IMR-90 (cell line): ENCODE results near the gene PRODH2. TPM values are rescaled to one million over a fixed set of nuclear protein-coding genes. Genes with fewer than 3 reads are reported as not detected.

Experiments used
- ATAC-seq: fragments of 200-7000 bp; cut with Tn5 transposase; 2 replicates; pipeline ENCODE4 v1.9.1; 2020; ENCODE audit warnings: low read depth, mild to moderate bottlenecking, moderate library complexity
- BruUV-seq: library from RNA; stranded (reverse); fragments of 400-500 nt; replicated peaks from 2 replicates; lab custom pipeline; 2021; lab: Mats Ljungman, UMichigan
- CTCF ChIA-PET: fragments of 300-600 bp; formaldehyde crosslinking; extraction: SDS; loops from one replicate; lab custom pipeline; 2021; ENCODE audit warnings: antibody characterized with exemption; lab: Yijun Ruan, JAX
- POLR2A ChIA-PET: fragments of 300-600 bp; sonication (Branson Sonifier 250); formaldehyde crosslinking; loops from one replicate; lab custom pipeline; 2022; ENCODE audit warnings: antibody characterized with exemption; ENCODE audit not compliant: unreplicated experiment; lab: Charles Lee
- DNase-seq: peaks from one replicate; pipeline ENCODE4 v3.0.0; 2013
- H2AFZ ChIP-seq: replicated peaks from 2 replicates; pipeline ENCODE3; 2013; ENCODE audit warnings: low read length, mild to moderate bottlenecking; ENCODE audit not compliant: poor library complexity
- H2AK5ac ChIP-seq: 2 replicates; pipeline ENCODE4 v1.6.1; 2013; ENCODE audit warnings: low read depth, low read length, inconsistent platforms
- H2AK9ac ChIP-seq: replicated peaks from 2 replicates; pipeline ENCODE3; 2013; ENCODE audit warnings: mild to moderate bottlenecking, low read depth, low read length, moderate library complexity; ENCODE audit not compliant: poor library complexity
- H2BK120ac ChIP-seq: 2 replicates; pipeline ENCODE4 v1.6.1; 2013; ENCODE audit warnings: low read depth, low read length, inconsistent platforms
- H2BK15ac ChIP-seq: 3 replicates; pipeline ENCODE4 v1.6.1; 2013; ENCODE audit warnings: low read depth, low read length, inconsistent platforms
- H2BK20ac ChIP-seq: 2 replicates; pipeline ENCODE4 v1.6.1; 2013; ENCODE audit warnings: low read depth, mild to moderate bottlenecking, inconsistent platforms, low read length, moderate library complexity
- H2BK5ac ChIP-seq: 2 replicates; pipeline ENCODE4 v1.6.1; 2013; ENCODE audit warnings: mild to moderate bottlenecking, low read depth, low read length, inconsistent platforms; ENCODE audit not compliant: poor library complexity, severe bottlenecking
- H3K14ac ChIP-seq: replicated peaks from 2 replicates; pipeline ENCODE4 v1.6.1; 2013; ENCODE audit warnings: low read depth, low read length, inconsistent platforms
- H3K18ac ChIP-seq: 2 replicates; pipeline ENCODE4 v1.6.1; 2013; ENCODE audit warnings: low read depth, low read length, control low read depth
- H3K23ac ChIP-seq: 2 replicates; pipeline ENCODE4 v1.6.1; 2013; ENCODE audit warnings: low read depth, low read length, inconsistent platforms
- H3K27ac ChIP-seq: 2 replicates; pipeline ENCODE4 v1.5.1; 2013; ENCODE audit warnings: mild to moderate bottlenecking, control low read depth, low read length; ENCODE audit not compliant: insufficient read depth
- H3K27me3 ChIP-seq: 2 replicates; pipeline ENCODE4 v1.6.1; 2013; ENCODE audit warnings: low read length; ENCODE audit not compliant: control insufficient read depth, insufficient read depth
- H3K36me3 ChIP-seq: 2 replicates; pipeline ENCODE4 v1.6.1; 2013; ENCODE audit warnings: low read length, mixed read lengths; ENCODE audit not compliant: control insufficient read depth, insufficient read depth
- H3K4ac ChIP-seq: 2 replicates; pipeline ENCODE4 v1.6.1; 2013; ENCODE audit warnings: low read depth, low read length, inconsistent platforms
- H3K4me1 ChIP-seq: 2 replicates; pipeline ENCODE4 v1.6.1; 2013; ENCODE audit warnings: low read length, mixed read lengths; ENCODE audit not compliant: control insufficient read depth, insufficient read depth
- H3K4me2 ChIP-seq: 2 replicates; pipeline ENCODE4 v1.6.1; 2013; ENCODE audit warnings: low read depth, mild to moderate bottlenecking, control low read depth, low read length, moderate library complexity
- H3K4me3 ChIP-seq: 2 replicates; pipeline ENCODE4 v1.5.1; 2013; ENCODE audit warnings: low read depth, mild to moderate bottlenecking, control low read depth, low read length, moderate library complexity; ENCODE audit not compliant: insufficient read depth
- H3K56ac ChIP-seq: 2 replicates; pipeline ENCODE4 v1.6.1; 2013; ENCODE audit warnings: low read length, inconsistent platforms; ENCODE audit not compliant: insufficient read depth; ENCODE audit errors: extremely low read depth
- H3K79me1 ChIP-seq, 2 experiments: 2 replicates each; pipeline ENCODE4 v1.6.1; 2013; ENCODE audit warnings: low read length in 2 of 2, inconsistent platforms in 1 of 2, low read depth in 1 of 2
- H3K9ac ChIP-seq: 2 replicates; pipeline ENCODE4 v1.6.1; 2013; ENCODE audit warnings: low read depth, low read length, control low read depth
- H3K9me1 ChIP-seq: 2 replicates; pipeline ENCODE4 v1.6.1; 2013; ENCODE audit warnings: low read length, inconsistent platforms; ENCODE audit not compliant: insufficient read depth
- H3K9me3 ChIP-seq: 2 replicates; pipeline ENCODE4 v1.6.1; 2013; ENCODE audit warnings: low read length; ENCODE audit not compliant: control insufficient read depth, insufficient read depth
- H4K20me1 ChIP-seq: 2 replicates; pipeline ENCODE4 v1.6.1; 2013; ENCODE audit warnings: low read length, inconsistent platforms; ENCODE audit not compliant: insufficient read depth
- H4K5ac ChIP-seq: 2 replicates; pipeline ENCODE4 v1.6.1; 2013; ENCODE audit warnings: mild to moderate bottlenecking, low read depth, low read length, control low read depth
- H4K8ac ChIP-seq, 2 experiments: 2 replicates each; pipeline ENCODE4 v1.6.1; 2013; ENCODE audit warnings: low read depth in 2 of 2, low read length in 2 of 2, control low read depth in 1 of 2, inconsistent platforms in 1 of 2
- H4K91ac ChIP-seq: 2 replicates; pipeline ENCODE4 v1.6.1; 2013; ENCODE audit warnings: low read depth, low read length, inconsistent platforms; ENCODE audit not compliant: insufficient read depth
- BHLHE40 ChIP-seq: fragments of 150-350 bp; IDR thresholded peaks from 2 replicates; pipeline ENCODE4 v1.6.1; 2016; ENCODE audit warnings: mild to moderate bottlenecking, low read depth, low read length
- CEBPB ChIP-seq: IDR thresholded peaks from 2 replicates; pipeline ENCODE4 v1.6.1; 2012; ENCODE audit warnings: low read depth, low read length, improper control_type of control experiment
- CHD1 ChIP-seq: IDR thresholded peaks from 2 replicates; pipeline ENCODE4 v1.6.1; 2012; ENCODE audit warnings: low read depth, low read length, improper control_type of control experiment
- FOS ChIP-seq: fragments of 150-350 bp; IDR thresholded peaks from 2 replicates; pipeline ENCODE4 v1.6.1; 2016; ENCODE audit warnings: low read depth, low read length
- MAZ ChIP-seq: IDR thresholded peaks from 2 replicates; pipeline ENCODE4 v1.6.1; 2012; ENCODE audit warnings: low read depth, mild to moderate bottlenecking, low read length, improper control_type of control experiment, moderate library complexity, borderline replicate concordance
- MXI1 ChIP-seq: IDR thresholded peaks from 2 replicates; pipeline ENCODE4 v1.6.1; 2012; ENCODE audit warnings: low read depth, mild to moderate bottlenecking, low read length, moderate library complexity, borderline replicate concordance
- NFE2L2 ChIP-seq: fragments of 150-350 bp; IDR thresholded peaks from 2 replicates; pipeline ENCODE4 v1.6.1; 2016; ENCODE audit warnings: low read depth, mild to moderate bottlenecking, low read length
- POLR2A ChIP-seq: IDR thresholded peaks from 2 replicates; pipeline ENCODE4 v1.6.1; 2012; ENCODE audit warnings: mild to moderate bottlenecking, low read depth, low read length
- RAD21 ChIP-seq: IDR thresholded peaks from 2 replicates; pipeline ENCODE4 v1.6.1; 2012; ENCODE audit warnings: low read length, improper control_type of control experiment
- RCOR1 ChIP-seq: IDR thresholded peaks from 2 replicates; pipeline ENCODE4 v1.6.1; 2012; ENCODE audit warnings: mild to moderate bottlenecking, low read length, improper control_type of control experiment; ENCODE audit not compliant: insufficient replicate concordance
- RFX5 ChIP-seq: IDR thresholded peaks from 2 replicates; pipeline ENCODE4 v1.8.0; 2012; ENCODE audit warnings: low read depth, mild to moderate bottlenecking, low read length, moderate library complexity
- SMC3 ChIP-seq: fragments of 150-350 bp; IDR thresholded peaks from 2 replicates; pipeline ENCODE4 v1.6.1; 2016; ENCODE audit warnings: low read depth, mild to moderate bottlenecking, antibody characterized with exemption, low read length, moderate library complexity
- WGBS, 2 experiments: methylation state at CpG; one replicate each; pipeline versions ENCODE4 v1.1.5 to v1.1.7; 2013; ENCODE audit warnings: missing lambda C conversion rate in 2 of 2; ENCODE audit not compliant: insufficient read length in 1 of 2; ENCODE audit errors: extremely low coverage in 2 of 2; 5-methylcytosine and 5-hydroxymethylcytosine counted together
- dilution Hi-C: fragments of 300-500 bp; cut with HindIII; formaldehyde crosslinking; loops from one replicate; pipeline ENCODE4 v1.14.3; 2018; ENCODE audit warnings: low sequenced_read_pairs; ENCODE audit not compliant: unreplicated experiment
- in situ Hi-C: fragments of 300-500 bp; cut with MboI; formaldehyde crosslinking; loops from 3 replicates; pipeline ENCODE4 v1.14.3; 2019; ENCODE audit warnings: low sequenced_read_pairs, inconsistent platforms, mixed read lengths
- intact Hi-C: fragments of 100-400 bp; cut with micrococcal nuclease; formaldehyde crosslinking; loops from 2 replicates; pipeline ENCODE4 v1.10.0; 2022
- polyA plus RNA-seq, 3 experiments: library from polyadenylated mRNA; depleted of rRNA; stranded (reverse); fragments of >200 nt; gene quantifications; 2 replicates each; pipeline ENCODE4 v1.2.3, GENCODE V29; 2012; ENCODE audit warnings: low replicate concordance in 1 of 3
- total RNA-seq: library from RNA; depleted of rRNA; stranded (reverse); fragments of >200 nt; gene quantifications from 2 replicates; pipeline ENCODE4 v1.2.3, GENCODE V29; 2012
- TF ChIP-seq, protein P1 (sequence below): fragments of 150-350 bp; IDR thresholded peaks from 2 replicates; pipeline ENCODE4 v1.6.1; 2016; ENCODE audit warnings: low read depth, mild to moderate bottlenecking, low read length, moderate library complexity, borderline replicate concordance
- TF ChIP-seq, protein P2 (sequence below): conservative IDR thresholded peaks from 2 replicates; pipeline ENCODE4 v1.5.1; 2012; ENCODE audit warnings: mild to moderate bottlenecking, low read depth, low read length, improper control_type of control experiment
- TF ChIP-seq, protein P3 (sequence below): fragments of 150-350 bp; IDR thresholded peaks from 2 replicates; pipeline ENCODE4 v1.6.1; 2017; ENCODE audit warnings: mild to moderate bottlenecking, antibody characterized with exemption, low read length, low read depth

Gene PRODH2
- total and polyA plus RNA-seq, 2 of the 4 experiments (the other 2 are of a cell fraction): not detected

DNA sequence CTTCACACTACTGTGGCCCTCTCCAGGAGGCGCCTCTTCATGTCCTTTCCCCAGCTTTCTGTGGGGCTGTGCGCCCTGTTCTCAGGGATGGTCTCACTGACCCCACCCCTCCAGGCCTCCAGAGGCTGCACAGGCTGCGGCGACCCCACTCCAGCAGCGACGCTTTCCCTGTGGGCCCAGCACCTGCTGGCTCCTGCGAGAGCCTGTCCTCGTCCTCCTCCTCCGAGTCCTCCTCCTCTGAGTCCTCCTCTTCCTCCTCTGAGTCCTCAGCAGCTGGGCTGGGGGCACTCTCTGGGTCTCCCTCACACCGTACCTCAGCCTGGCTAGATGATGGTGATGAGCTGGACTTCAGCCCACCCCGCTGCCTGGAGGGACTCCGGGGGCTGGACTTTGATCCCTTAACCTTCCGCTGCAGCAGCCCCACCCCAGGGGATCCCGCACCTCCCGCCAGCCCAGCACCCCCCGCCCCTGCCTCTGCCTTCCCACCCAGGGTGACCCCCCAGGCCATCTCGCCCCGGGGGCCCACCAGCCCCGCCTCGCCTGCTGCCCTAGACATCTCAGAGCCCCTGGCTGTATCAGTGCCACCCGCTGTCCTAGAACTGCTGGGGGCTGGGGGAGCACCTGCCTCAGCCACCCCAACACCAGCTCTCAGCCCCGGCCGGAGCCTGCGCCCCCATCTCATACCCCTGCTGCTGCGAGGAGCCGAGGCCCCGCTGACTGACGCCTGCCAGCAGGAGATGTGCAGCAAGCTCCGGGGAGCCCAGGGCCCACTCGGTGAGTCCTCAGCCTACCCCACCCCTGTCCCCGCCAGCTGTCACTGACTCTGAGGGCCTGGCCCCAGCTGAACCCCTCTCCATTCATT, 26.1 kb downstream of the PRODH2 start:
- Histone ChIP-seq H2BK120ac (no peak overlapping the region), H3K27ac (no peak overlapping the region), H4K20me1 (no peaks in the 10 kb centered on the region), H3K27me3 (no peaks in the 10 kb centered on the region), H2BK15ac (no peak overlapping the region), H2AK9ac (peak overlapping the region; percentile 28), H4K5ac (no peak overlapping the region), H2BK20ac (no peak overlapping the region), H2AK5ac (no peak overlapping the region), H3K79me1 (no peaks in the 10 kb centered on the region), H3K23ac (no peak overlapping the region), H3K14ac (no peak overlapping the region), H4K8ac (no peak overlapping the region), H3K4me1 (no peaks in the 10 kb centered on the region), H2AFZ (no peak overlapping the region), H4K91ac (no peak overlapping the region), H3K4me2 (no peak overlapping the region), H3K9ac (no peak overlapping the region), H2BK5ac (no peak overlapping the region), H3K36me3 (peaks cover 10% of the 10 kb centered on the region), H3K9me1 (no peaks in the 10 kb centered on the region), H3K9me3 (no peaks in the 10 kb centered on the region), H3K4ac (no peak overlapping the region), H3K4me3 (no peak overlapping the region), H3K18ac (no peak overlapping the region), H3K56ac (no peak overlapping the region)
- no peak for TF ChIP-seq MXI1
- TF ChIP-seq RAD21: no peak
- no peak for TF ChIP-seq BHLHE40
- no peak for TF ChIP-seq CEBPB
- no peak for TF ChIP-seq CHD1
- no peak for TF ChIP-seq MAZ
- no peak for TF ChIP-seq RCOR1
- no peak for TF ChIP-seq FOS
- TF ChIP-seq POLR2A: no peak
- no peak for TF ChIP-seq NFE2L2
- TF ChIP-seq, protein P1, sequence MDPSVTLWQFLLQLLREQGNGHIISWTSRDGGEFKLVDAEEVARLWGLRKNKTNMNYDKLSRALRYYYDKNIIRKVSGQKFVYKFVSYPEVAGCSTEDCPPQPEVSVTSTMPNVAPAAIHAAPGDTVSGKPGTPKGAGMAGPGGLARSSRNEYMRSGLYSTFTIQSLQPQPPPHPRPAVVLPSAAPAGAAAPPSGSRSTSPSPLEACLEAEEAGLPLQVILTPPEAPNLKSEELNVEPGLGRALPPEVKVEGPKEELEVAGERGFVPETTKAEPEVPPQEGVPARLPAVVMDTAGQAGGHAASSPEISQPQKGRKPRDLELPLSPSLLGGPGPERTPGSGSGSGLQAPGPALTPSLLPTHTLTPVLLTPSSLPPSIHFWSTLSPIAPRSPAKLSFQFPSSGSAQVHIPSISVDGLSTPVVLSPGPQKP: no peak
- TF ChIP-seq, protein P2, sequence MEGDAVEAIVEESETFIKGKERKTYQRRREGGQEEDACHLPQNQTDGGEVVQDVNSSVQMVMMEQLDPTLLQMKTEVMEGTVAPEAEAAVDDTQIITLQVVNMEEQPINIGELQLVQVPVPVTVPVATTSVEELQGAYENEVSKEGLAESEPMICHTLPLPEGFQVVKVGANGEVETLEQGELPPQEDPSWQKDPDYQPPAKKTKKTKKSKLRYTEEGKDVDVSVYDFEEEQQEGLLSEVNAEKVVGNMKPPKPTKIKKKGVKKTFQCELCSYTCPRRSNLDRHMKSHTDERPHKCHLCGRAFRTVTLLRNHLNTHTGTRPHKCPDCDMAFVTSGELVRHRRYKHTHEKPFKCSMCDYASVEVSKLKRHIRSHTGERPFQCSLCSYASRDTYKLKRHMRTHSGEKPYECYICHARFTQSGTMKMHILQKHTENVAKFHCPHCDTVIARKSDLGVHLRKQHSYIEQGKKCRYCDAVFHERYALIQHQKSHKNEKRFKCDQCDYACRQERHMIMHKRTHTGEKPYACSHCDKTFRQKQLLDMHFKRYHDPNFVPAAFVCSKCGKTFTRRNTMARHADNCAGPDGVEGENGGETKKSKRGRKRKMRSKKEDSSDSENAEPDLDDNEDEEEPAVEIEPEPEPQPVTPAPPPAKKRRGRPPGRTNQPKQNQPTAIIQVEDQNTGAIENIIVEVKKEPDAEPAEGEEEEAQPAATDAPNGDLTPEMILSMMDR: no peak
- no peak for TF ChIP-seq SMC3
- TF ChIP-seq, protein P3, sequence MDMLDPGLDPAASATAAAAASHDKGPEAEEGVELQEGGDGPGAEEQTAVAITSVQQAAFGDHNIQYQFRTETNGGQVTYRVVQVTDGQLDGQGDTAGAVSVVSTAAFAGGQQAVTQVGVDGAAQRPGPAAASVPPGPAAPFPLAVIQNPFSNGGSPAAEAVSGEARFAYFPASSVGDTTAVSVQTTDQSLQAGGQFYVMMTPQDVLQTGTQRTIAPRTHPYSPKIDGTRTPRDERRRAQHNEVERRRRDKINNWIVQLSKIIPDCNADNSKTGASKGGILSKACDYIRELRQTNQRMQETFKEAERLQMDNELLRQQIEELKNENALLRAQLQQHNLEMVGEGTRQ: no peak
- no peak for TF ChIP-seq RFX5
- ATAC-seq: no peak
- no TSS peak for BruUV-seq
- 97% methylated on average over 12 of the region's 31 CpGs; no CpG with 5 or more reads in 1 of the 2 experiments for WGBS, 2 experiments
- dilution Hi-C loops (no loop called here), intact Hi-C loops (no loop called here), in situ Hi-C loops (no loop called here)
- ChIA-PET POLR2A (no interaction called here), CTCF (interaction anchor here (0.6 kb wide), 1 partner anchor 105 kb away, joined by 3 read pairs; no protein-coding TSS in a partner anchor)
- no peak for DNase-seq
